Smooth muscle cell (in vitro differentiated cells): ENCODE results near the gene PRPF19. TPM values are rescaled to one million over a fixed set of nuclear protein-coding genes. Genes with fewer than 3 reads are reported as not detected.

Source experiments
- DNase-seq: peaks from one replicate; lab custom pipeline; 2025; ENCODE audit not compliant: unreplicated experiment; lab: John Stamatoyannopoulos, UW
- H2AFZ ChIP-seq: fragments of 200-600 bp; sonication (generic); 2 replicates; pipeline ENCODE4 v1.6.0; 2016; ENCODE audit warnings: antibody characterized with exemption, low read depth, mild to moderate bottlenecking
- H3F3A ChIP-seq: fragments of 200-600 bp; sonication (generic); 2 replicates; pipeline ENCODE4 v1.6.0; 2017; ENCODE audit warnings: antibody characterized with exemption, low read depth
- H3K27ac ChIP-seq: fragments of 200-600 bp; sonication (generic); 2 replicates; pipeline ENCODE4 v1.5.1; 2016; ENCODE audit warnings: low read depth, mild to moderate bottlenecking
- H3K27me3 ChIP-seq: fragments of 200-600 bp; sonication (generic); 2 replicates; pipeline ENCODE4 v1.6.1; 2016; ENCODE audit warnings: low read depth, mild to moderate bottlenecking
- H3K36me3 ChIP-seq: fragments of 200-600 bp; sonication (generic); 2 replicates; pipeline ENCODE4 v1.5.1; 2016; ENCODE audit warnings: low read depth
- H3K4me1 ChIP-seq: fragments of 200-600 bp; sonication (generic); 2 replicates; pipeline ENCODE4 v1.5.1; 2016; ENCODE audit warnings: low read depth
- H3K4me2 ChIP-seq: fragments of 200-600 bp; sonication (generic); 2 replicates; pipeline ENCODE4 v1.6.0; 2016; ENCODE audit warnings: mild to moderate bottlenecking
- H3K4me3 ChIP-seq: fragments of 200-600 bp; sonication (generic); 2 replicates; pipeline ENCODE4 v1.5.1; 2016; ENCODE audit warnings: mild to moderate bottlenecking
- H3K79me2 ChIP-seq: fragments of 200-600 bp; sonication (generic); 2 replicates; pipeline ENCODE4 v1.6.0; 2016; ENCODE audit warnings: low read depth, mild to moderate bottlenecking
- H3K9ac ChIP-seq: fragments of 200-600 bp; sonication (generic); 2 replicates; pipeline ENCODE4 v1.6.0; 2016; ENCODE audit warnings: low read depth
- H3K9me3 ChIP-seq: fragments of 200-600 bp; sonication (generic); replicated peaks from 2 replicates; pipeline ENCODE4 v1.5.1; 2016; ENCODE audit warnings: low read depth
- H4K20me1 ChIP-seq: fragments of 200-600 bp; sonication (generic); 2 replicates; pipeline ENCODE4 v1.6.0; 2016; ENCODE audit warnings: low read depth
- CTCF ChIP-seq: fragments of 200-600 bp; sonication (generic); IDR thresholded peaks from 2 replicates; pipeline ENCODE4 v1.5.1; 2017; ENCODE audit warnings: borderline replicate concordance, mild to moderate bottlenecking, antibody characterized with exemption; ENCODE audit not compliant: insufficient read depth, poor library complexity, severe bottlenecking
- WGBS: methylation state at CpG from one replicate; pipeline ENCODE4 v1.1.7; 2016; ENCODE audit warnings: low lambda C conversion rate; 5-methylcytosine and 5-hydroxymethylcytosine counted together
- polyA plus RNA-seq: library from polyadenylated mRNA; unstranded; fragments of >200 nt; fragmentation: Nextera tagmentation; extraction: Ambion mirVana; gene quantifications from 2 replicates; pipeline ENCODE4 v1.2.1, GENCODE V29; 2016
- total RNA-seq: library from RNA; depleted of rRNA; stranded (reverse); fragments of >200 nt; gene quantifications from 2 replicates; pipeline ENCODE4 v1.2.3, GENCODE V29; 2014

Gene PRPF19
- total and polyA plus RNA-seq, 2 experiments from 2014 or later, result 10.2 to 33.0 TPM

GRCh38 chr11:60851327-60852104, 54.9 kb downstream of the PRPF19 start:
- WGBS, result 90% methylated on average over 17 of the region's 17 CpGs
- no peak overlapping the region for H3K9ac ChIP-seq
- H2AFZ ChIP-seq, result no peak overlapping the region
- no peaks in the 10 kb centered on the region for H3K4me1 ChIP-seq
- no peaks in the 10 kb centered on the region for H4K20me1 ChIP-seq
- H3K79me2 ChIP-seq, result no peaks in the 10 kb centered on the region
- no peak for TF ChIP-seq CTCF
- H3K27ac ChIP-seq, result no peak overlapping the region
- no peaks in the 10 kb centered on the region for H3F3A ChIP-seq
- no peak overlapping the region for H3K4me3 ChIP-seq
- no peak for DNase-seq
- H3K9me3 ChIP-seq, result no peaks in the 10 kb centered on the region
- H3K4me2 ChIP-seq, result no peak overlapping the region
- peaks cover 5% of the 10 kb centered on the region for H3K27me3 ChIP-seq
- H3K36me3 ChIP-seq, result no peaks in the 10 kb centered on the region

GRCh38 chr11:60849641-60850520, 56.5 kb downstream of the PRPF19 start:
- Histone ChIP-seq H3F3A (no peaks in the 10 kb centered on the region), H3K4me2 (no peak overlapping the region), H3K79me2 (peaks cover 4% of the 10 kb centered on the region), H3K9me3 (no peaks in the 10 kb centered on the region), H3K4me1 (no peaks in the 10 kb centered on the region), H3K9ac (no peak overlapping the region), H2AFZ (no peak overlapping the region), H3K4me3 (no peak overlapping the region), H3K27me3 (peaks cover 5% of the 10 kb centered on the region), H3K27ac (no peak overlapping the region), H4K20me1 (no peaks in the 10 kb centered on the region), H3K36me3 (no peaks in the 10 kb centered on the region)
- TF ChIP-seq CTCF, result no peak
- 97% methylated on average over 29 of the region's 29 CpGs for WGBS
- no peak for DNase-seq

- Histone ChIP-seq H3K79me2 (peaks cover 7% of the 10 kb centered on the region), H3K27me3 (peaks cover 5% of the 10 kb centered on the region), H3K27ac (no peak overlapping the region), H3K4me1 (peaks cover 10% of the 10 kb centered on the region), H4K20me1 (no peaks in the 10 kb centered on the region), H2AFZ (no peak overlapping the region), H3K36me3 (no peaks in the 10 kb centered on the region), H3K9ac (no peak overlapping the region), H3F3A (no peaks in the 10 kb centered on the region), H3K9me3 (no peaks in the 10 kb centered on the region), H3K4me3 (no peak overlapping the region), H3K4me2 (no peak overlapping the region)
- DNase-seq, result no peak
- WGBS, result 86% methylated on average over 7 of the region's 10 CpGs
- TF ChIP-seq CTCF, result no peak
These were observed 57.7 kb downstream of the PRPF19 start for GRCh38 chr11:60848714-60849151.
